Stimulated activated naive CD8-positive, alpha-beta T cell treated with anti-CD3 and anti-CD28 coated beads, Interleukin-15, amount 100 ng/mL, for 72 hours (primary cell): ENCODE data around the gene KIR2DL4.
"Not testable (repeated sequence)": the region's sequence is repeated elsewhere in the genome, so short reads cannot be mapped to it uniquely, and the experiment has no call there.

Experiments
- ATAC-seq: fragments of 150-1000 bp; cut with Tn5 transposase; 2 replicates; pipeline ENCODE4 v1.10.0; 2021; ENCODE audit warnings: mild to moderate bottlenecking, moderate library complexity
- DNase-seq, 2 donors: peaks; one replicate each; pipeline ENCODE4 v3.0.0; 2021 to 2022
- H3K27ac Mint-ChIP-seq, 2 donors: one replicate each; pipeline ENCODE4 v1.8.0; 2022; ENCODE audit warnings: mild to moderate bottlenecking in 2 of 2, mixed read lengths in 2 of 2, moderate library complexity in 2 of 2
- H3K27me3 Mint-ChIP-seq: one replicate; pipeline ENCODE4 v1.8.0; 2022; ENCODE audit warnings: mixed read lengths
- H3K4me1 Mint-ChIP-seq: one replicate; pipeline ENCODE4 v1.8.0; 2022; ENCODE audit warnings: mild to moderate bottlenecking, mixed read lengths
- H3K4me3 Mint-ChIP-seq, 2 donors: one replicate each; pipeline ENCODE4 v1.8.0; 2022; ENCODE audit warnings: mild to moderate bottlenecking in 2 of 2, mixed read lengths in 2 of 2, moderate library complexity in 1 of 2
- H3K9me3 Mint-ChIP-seq, 2 donors: one replicate each; pipeline ENCODE4 v1.8.0; 2022; ENCODE audit warnings: mixed read lengths in 2 of 2

The KIR2DL4 gene

GRCh38 chr19:54803410-54803809 is at the start of gene KIR2DL4:
TSS of gene KIR2DL4 (plus strand) at chr19:54803610. CDS start at chr19:54803652, 42 bp downstream.
- DNase-seq (no peak), ATAC-seq (no peak)
- H3K9me3 Mint-ChIP-seq: no peaks in the 10 kb centered on the region
- peaks cover 29% of the 10 kb centered on the region for H3K27me3 Mint-ChIP-seq
- H3K27ac Mint-ChIP-seq: no peak within 1 kb of the TSS
- H3K4me3 Mint-ChIP-seq: no peak within 1 kb of the TSS
- H3K4me1 Mint-ChIP-seq: no peaks in the 10 kb centered on the region

GRCh38 chr19:54756204-54757110 is 47.0 kb upstream of the KIR2DL4 start:
- DNase-seq, H3K4me1 Mint-ChIP-seq, H3K27ac Mint-ChIP-seq, H3K9me3 Mint-ChIP-seq, H3K4me3 Mint-ChIP-seq, ATAC-seq: not testable (repeated sequence)
- H3K27me3 Mint-ChIP-seq: peaks cover 11% of the 10 kb centered on the region

- H3K4me1 Mint-ChIP-seq, H3K4me3 Mint-ChIP-seq, H3K27ac Mint-ChIP-seq, H3K9me3 Mint-ChIP-seq, ATAC-seq, DNase-seq, H3K27me3 Mint-ChIP-seq: not testable (repeated sequence)
These were observed 44.8 kb upstream of the KIR2DL4 start for GRCh38 chr19:54758577-54758976.

- not testable (repeated sequence) for H3K4me3 Mint-ChIP-seq, DNase-seq, H3K27ac Mint-ChIP-seq, ATAC-seq, H3K4me1 Mint-ChIP-seq
- H3K9me3 Mint-ChIP-seq: peaks cover 11 to 20% of the 10 kb centered on the region in 2 donors
- H3K27me3 Mint-ChIP-seq: peaks cover 13% of the 10 kb centered on the region
These were observed 39.2 kb upstream of the KIR2DL4 start for GRCh38 chr19:54764219-54764618.

- H3K4me1 Mint-ChIP-seq, H3K27ac Mint-ChIP-seq, DNase-seq, H3K4me3 Mint-ChIP-seq, ATAC-seq: not testable (repeated sequence)
- Mint-ChIP-seq H3K27me3 (peaks cover 13% of the 10 kb centered on the region), H3K9me3 (peaks cover 11 to 20% of the 10 kb centered on the region in 2 donors)
These were observed 36.9 kb upstream of the KIR2DL4 start for GRCh38 chr19:54766464-54766863.

GRCh38 chr19:54769646-54770045 is 33.8 kb upstream of the KIR2DL4 start, which contains the start of gene KIR2DL1:
TSS of gene KIR2DL1 (plus strand) at chr19:54769793. CDS start at chr19:54769851, 58 bp downstream.
- not testable (repeated sequence) for ATAC-seq, H3K4me3 Mint-ChIP-seq, DNase-seq, H3K4me1 Mint-ChIP-seq
- H3K27ac Mint-ChIP-seq: peak within 1 kb of the TSS in 1 of 2 donors; percentile 1
- H3K27me3 Mint-ChIP-seq: peaks cover 23% of the 10 kb centered on the region
- peaks cover 11 to 20% of the 10 kb centered on the region in 2 donors for H3K9me3 Mint-ChIP-seq

- Mint-ChIP-seq H3K27me3 (peaks cover 23% of the 10 kb centered on the region), H3K9me3 (peaks cover 3 to 11% of the 10 kb centered on the region in 2 donors)
- H3K4me1 Mint-ChIP-seq, H3K27ac Mint-ChIP-seq, DNase-seq, ATAC-seq, H3K4me3 Mint-ChIP-seq: not testable (repeated sequence)
These were observed 32.9 kb upstream of the KIR2DL4 start for GRCh38 chr19:54770511-54770910.

GRCh38 chr19:54771018-54771960 is 32.1 kb upstream of the KIR2DL4 start:
- H3K27ac Mint-ChIP-seq, H3K4me1 Mint-ChIP-seq, DNase-seq, H3K9me3 Mint-ChIP-seq, H3K4me3 Mint-ChIP-seq, ATAC-seq: not testable (repeated sequence)
- peaks cover 23% of the 10 kb centered on the region for H3K27me3 Mint-ChIP-seq

GRCh38 chr19:54772666-54773065 is 30.7 kb upstream of the KIR2DL4 start:
- not testable (repeated sequence) for DNase-seq, H3K4me3 Mint-ChIP-seq, H3K4me1 Mint-ChIP-seq, H3K27ac Mint-ChIP-seq, H3K9me3 Mint-ChIP-seq, ATAC-seq
- peaks cover 13% of the 10 kb centered on the region for H3K27me3 Mint-ChIP-seq

- H3K27ac Mint-ChIP-seq, ATAC-seq, H3K9me3 Mint-ChIP-seq, H3K4me3 Mint-ChIP-seq, H3K4me1 Mint-ChIP-seq, DNase-seq: not testable (repeated sequence)
- H3K27me3 Mint-ChIP-seq: peaks cover 10% of the 10 kb centered on the region
These were observed 28.2 kb upstream of the KIR2DL4 start for GRCh38 chr19:54775095-54775815.

- H3K4me3 Mint-ChIP-seq, H3K4me1 Mint-ChIP-seq, H3K9me3 Mint-ChIP-seq, DNase-seq, H3K27ac Mint-ChIP-seq, ATAC-seq: not testable (repeated sequence)
- peaks cover 10% of the 10 kb centered on the region for H3K27me3 Mint-ChIP-seq
These were observed 27.6 kb upstream of the KIR2DL4 start for GRCh38 chr19:54775830-54776229.

- not testable (repeated sequence) for H3K27ac Mint-ChIP-seq, H3K27me3 Mint-ChIP-seq
These were observed 25.6 kb upstream of the KIR2DL4 start for GRCh38 chr19:54777851-54778250.

GRCh38 chr19:54778896-54779295 is 24.5 kb upstream of the KIR2DL4 start:
- H3K27ac Mint-ChIP-seq: not testable (repeated sequence)

More at GRCh38 chr19:54777851-54778250, 25.6 kb upstream of the KIR2DL4 start:
- not testable (repeated sequence) for ATAC-seq, H3K4me1 Mint-ChIP-seq, H3K9me3 Mint-ChIP-seq, DNase-seq, H3K4me3 Mint-ChIP-seq

GRCh38 chr19:54782916-54783315 is 20.5 kb upstream of the KIR2DL4 start:
- not testable (repeated sequence) for H3K9me3 Mint-ChIP-seq, ATAC-seq, H3K27ac Mint-ChIP-seq, H3K4me3 Mint-ChIP-seq, H3K4me1 Mint-ChIP-seq, DNase-seq
- peaks cover 29% of the 10 kb centered on the region for H3K27me3 Mint-ChIP-seq

More at GRCh38 chr19:54778896-54779295, 24.5 kb upstream of the KIR2DL4 start:
- not testable (repeated sequence) for DNase-seq, ATAC-seq, H3K4me1 Mint-ChIP-seq, H3K4me3 Mint-ChIP-seq, H3K9me3 Mint-ChIP-seq, H3K27me3 Mint-ChIP-seq
